Suprapubic skin (tissue), 4 donors: ENCODE results near the gene LYZL2.

Source experiments
- CTCF ChIP-seq, 2 donors: fragments of 200-600 bp in 1 of 2; fragments of 450-650 bp in 1 of 2; sonication (generic) in 1 of 2; IDR thresholded peaks; one replicate each; pipeline ENCODE4 v1.5.1; 2016 to 2019; ENCODE audit warnings: antibody characterized with exemption in 2 of 2, mild to moderate bottlenecking in 1 of 2, moderate library complexity in 1 of 2
- EP300 ChIP-seq: sonication (generic); formaldehyde crosslinking; IDR thresholded peaks from one replicate; pipeline ENCODE4 v1.6.1; 2017; ENCODE audit warnings: antibody characterized with exemption
- POLR2A ChIP-seq, 2 donors: fragments of 450-650 bp; IDR thresholded peaks; one replicate each; pipeline ENCODE4 v1.6.1; 2017; ENCODE audit warnings: antibody characterized with exemption in 2 of 2, mild to moderate bottlenecking in 2 of 2, moderate library complexity in 2 of 2
- POLR2AphosphoS5 ChIP-seq, 3 donors: sonication (generic); formaldehyde crosslinking; IDR thresholded peaks; one replicate each; pipeline ENCODE4 v1.6.1; 2017; ENCODE audit warnings: antibody characterized with exemption in 3 of 3

GRCh38 chr10:30675791-30676718, 46.5 kb upstream of the LYZL2 start:
- TF ChIP-seq CTCF (IDR thresholded peaks at IDR 0.05): no peak
- no peak for TF ChIP-seq POLR2A (IDR thresholded peaks at IDR 0.05)
- TF ChIP-seq POLR2AphosphoS5 (IDR thresholded peaks at IDR 0.05): no peak
- TF ChIP-seq EP300: no peak
